ENCODE results near the gene KIAA0232. TPM values are rescaled to one million over a fixed set of nuclear protein-coding genes. Genes with fewer than 3 reads are reported as not detected.

Gene KIAA0232
- total and polyA plus RNA-seq, 2 of the 8 experiments (the other 6 are each of a cell fraction or from before 2014, with no cell fraction given), result 5.6 to 23.3 TPM

DNA sequence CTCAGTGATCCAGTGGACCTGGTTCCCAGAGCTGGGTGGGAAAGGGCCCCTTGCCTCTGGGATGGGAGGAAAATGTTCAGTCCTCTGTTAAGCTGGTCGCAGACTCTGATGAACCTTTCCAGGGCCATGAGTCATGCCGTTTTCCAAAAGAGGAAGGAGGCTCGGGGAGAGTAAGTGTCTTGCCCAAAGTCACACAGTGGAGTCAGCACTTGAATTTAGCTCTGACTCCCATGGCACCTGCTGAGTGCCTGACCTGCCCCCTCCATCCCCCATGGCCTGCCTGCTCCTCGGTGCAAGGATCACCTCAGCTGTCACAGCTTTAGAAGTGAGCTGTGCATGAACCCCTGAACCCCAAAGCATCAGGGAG lies 14.0 kb upstream of the KIAA0232 start:
- no peak overlapping the region for H2BK120ac ChIP-seq (replicated peaks; ENCODE audit: low read depth, low read length)
- no peak overlapping the region for H3K18ac ChIP-seq (ENCODE audit: extremely low read depth, low read length)
- H2BK20ac ChIP-seq (ENCODE audit: low read length), result no peak overlapping the region
- no peak overlapping the region for H2AFZ ChIP-seq (ENCODE audit: low read length)
- H4K8ac ChIP-seq (ENCODE audit: extremely low read depth, insufficient read depth, low read length), result no peak overlapping the region
- no peak overlapping the region for H3K9ac ChIP-seq (replicated peaks in 1 of 4; ENCODE audit: extremely low read depth in 1 of 4, low read depth in 3 of 4, low read length in 3 of 4)
- H4K91ac ChIP-seq (replicated peaks; ENCODE audit: insufficient read length, low read length), result no peak overlapping the region
- no peak overlapping the region for H3K14ac ChIP-seq (ENCODE audit: insufficient read length)
- DNase-seq (ENCODE audit: low read depth in 1 of 2, low spot score in 2 of 2), result no peak
- POLR2A ChIA-PET (ENCODE audit: partially characterized antibody), result interaction anchor here (0.9 to 1.3 kb wide), 3 partner anchors 13 to 27 kb away, joined by 3 to 5 read pairs (median 3); partner anchors contain the start of gene KIAA0232
- WGBS, 2 experiments (ENCODE audit: extremely low coverage in 1 of 2, insufficient coverage in 1 of 2, insufficient read length in 1 of 2, insufficient replicate concordance in 2 of 2, low coverage in 1 of 2, low lambda C conversion rate in 2 of 2, missing lambda C conversion rate in 1 of 2), result 83% methylated on average over 4 of the region's 4 CpGs; no CpG with 5 or more reads in 1 of the 2 experiments
- no peak overlapping the region for H3K4me2 ChIP-seq (ENCODE audit: insufficient read depth in 1 of 2, low read depth in 2 of 2, low read length in 2 of 2)
- H3K9me3 ChIP-seq (ENCODE audit: insufficient read depth in 2 of 2, low read depth in 1 of 2, low read length in 1 of 2), result no peaks in the 10 kb centered on the region
- H2BK15ac ChIP-seq (ENCODE audit: low read length), result no peak overlapping the region
- peaks cover 0 to 3% (median 1%) of the 10 kb centered on the region in 4 experiments; a peak in 1 of 7 replicates for H3K4me1 ChIP-seq (replicated peaks in 1 of 4; ENCODE audit: control insufficient read depth in 3 of 4, insufficient read depth in 4 of 4, low read length in 3 of 4)
- H4K5ac ChIP-seq (ENCODE audit: insufficient read length, low read depth, low read length), result no peak overlapping the region
- no peak overlapping the region for H3K56ac ChIP-seq (replicated peaks; ENCODE audit: insufficient read length, low read depth, low read length)
- no peak for TF ChIP-seq SP4 (IDR thresholded peaks at IDR 0.05; ENCODE audit: low read length)
- no peak for TF ChIP-seq TAF7 (optimal IDR thresholded peaks at IDR 0.05; ENCODE audit: borderline replicate concordance, low read depth, low read length)
- TF ChIP-seq RBBP5 (IDR thresholded peaks at IDR 0.05; ENCODE audit: borderline replicate concordance, low read depth, low read length), result no peak
- H2AK5ac ChIP-seq (ENCODE audit: low read depth, low read length), result no peak overlapping the region
- no peaks in the 10 kb centered on the region; a peak in 1 of 8 replicates for H3K36me3 ChIP-seq (ENCODE audit: control insufficient read depth in 2 of 4, insufficient read depth in 4 of 4, low read length in 3 of 4)
- H4K20me1 ChIP-seq (replicated peaks in 1 of 2; ENCODE audit: control insufficient read depth in 1 of 2, insufficient read depth in 2 of 2, low read length in 2 of 2), result no peaks in the 10 kb centered on the region
- no peaks in the 10 kb centered on the region for H3K27me3 ChIP-seq (replicated peaks in 1 of 4; ENCODE audit: control insufficient read depth in 3 of 4, extremely low read depth in 1 of 4, insufficient read depth in 3 of 4, low read length in 3 of 4)
- H2BK5ac ChIP-seq (ENCODE audit: low read depth, low read length), result no peak overlapping the region
- H3K79me2 ChIP-seq (ENCODE audit: control insufficient read depth in 1 of 2, insufficient read depth in 2 of 2, low read length in 2 of 2), result no peaks in the 10 kb centered on the region
- H3K27ac ChIP-seq (ENCODE audit: low read depth, low read length), result no peak overlapping the region
- no peaks in the 10 kb centered on the region for H3K23me2 ChIP-seq (ENCODE audit: low read depth, low read length)
- no peak overlapping the region for H3K4ac ChIP-seq (replicated peaks; ENCODE audit: insufficient read length, low read depth, low read length)
- H3K79me1 ChIP-seq (ENCODE audit: low read depth, low read length), result no peaks in the 10 kb centered on the region
- CTCF ChIA-PET (ENCODE audit: partially characterized antibody), result interaction anchor here (0.6 to 5.6 kb wide), 10 partner anchors 7 to 302 kb away, joined by 3 to 33 read pairs (median 4); no protein-coding TSS in a partner anchor
- FAIRE-seq, result no peak
- H3K4me3 ChIP-seq (ENCODE audit: extremely low read depth in 1 of 4, insufficient read depth in 2 of 4, low read depth in 3 of 4, low read length in 4 of 4), result no peak overlapping the region
- H3K23ac ChIP-seq (ENCODE audit: insufficient read length), result no peak overlapping the region
- H2BK12ac ChIP-seq (ENCODE audit: low read depth, low read length), result no peak overlapping the region

Data from H1 (cell line).